H9 (cell line): ENCODE data around the gene STX2. TPM values are rescaled to one million over a fixed set of nuclear protein-coding genes. Genes with fewer than 3 reads are reported as not detected.

Experiments used
- DNase-seq: peaks from one replicate; pipeline ENCODE4 v3.0.0-alpha.2; 2017
- H2AFZ ChIP-seq: one replicate; pipeline ENCODE4 v1.6.1; 2013; ENCODE audit warnings: mild to moderate bottlenecking, low read length, control low read depth, moderate library complexity
- H2AK5ac ChIP-seq: 2 replicates; pipeline ENCODE4 v1.6.1; 2013; ENCODE audit warnings: low read length, control low read depth, mixed read lengths; ENCODE audit not compliant: insufficient read length
- H2BK120ac ChIP-seq: one replicate; pipeline ENCODE4 v1.6.1; 2013; ENCODE audit warnings: low read depth, mild to moderate bottlenecking, low read length, control low read depth, inconsistent platforms; ENCODE audit not compliant: poor library complexity, severe bottlenecking
- H2BK12ac ChIP-seq: 2 replicates; pipeline ENCODE4 v1.6.1; 2013; ENCODE audit warnings: low read length, control low read depth, mixed read lengths, low read depth; ENCODE audit not compliant: insufficient read length
- H2BK15ac ChIP-seq: 2 replicates; pipeline ENCODE4 v1.6.1; 2013; ENCODE audit warnings: low read depth, low read length, control low read depth
- H2BK20ac ChIP-seq: one replicate; pipeline ENCODE4 v1.6.1; 2013; ENCODE audit warnings: low read depth, mild to moderate bottlenecking, low read length, control low read depth, inconsistent platforms; ENCODE audit not compliant: poor library complexity, severe bottlenecking
- H2BK5ac ChIP-seq: 2 replicates; pipeline ENCODE4 v1.6.1; 2013; ENCODE audit warnings: low read length, control low read depth, mixed read lengths; ENCODE audit not compliant: insufficient read length
- H3K14ac ChIP-seq: 2 replicates; pipeline ENCODE4 v1.6.1; 2013; ENCODE audit warnings: low read length, control low read depth; ENCODE audit not compliant: insufficient read depth
- H3K18ac ChIP-seq: 2 replicates; pipeline ENCODE4 v1.6.1; 2013; ENCODE audit warnings: low read depth, mild to moderate bottlenecking, mixed read lengths, low read length, control low read depth; ENCODE audit not compliant: insufficient read length
- H3K23ac ChIP-seq: 2 replicates; pipeline ENCODE4 v1.6.1; 2013; ENCODE audit warnings: low read length, control low read depth, mixed read lengths, low read depth; ENCODE audit not compliant: insufficient read length
- H3K23me2 ChIP-seq: 2 replicates; pipeline ENCODE4 v1.6.1; 2013; ENCODE audit warnings: low read depth, mild to moderate bottlenecking, mixed read lengths, low read length, control low read depth; ENCODE audit not compliant: insufficient read length, poor library complexity, severe bottlenecking
- H3K27ac ChIP-seq: 2 replicates; pipeline ENCODE4 v1.5.1; 2013; ENCODE audit warnings: low read length, control low read depth, mixed read lengths, low read depth; ENCODE audit not compliant: insufficient read length
- H3K27me3 ChIP-seq: 2 replicates; pipeline ENCODE4 v1.6.1; 2013; ENCODE audit warnings: low read length, control low read depth, inconsistent platforms; ENCODE audit not compliant: insufficient read depth
- H3K4ac ChIP-seq: 2 replicates; pipeline ENCODE4 v1.6.1; 2013; ENCODE audit warnings: low read depth, mild to moderate bottlenecking, control low read depth, inconsistent platforms, low read length, moderate library complexity
- H3K4me1 ChIP-seq: 2 replicates; pipeline ENCODE4 v1.6.1; 2013; ENCODE audit warnings: low read length, control low read depth, inconsistent platforms; ENCODE audit not compliant: insufficient read depth
- H3K4me2 ChIP-seq: 2 replicates; pipeline ENCODE4 v1.6.1; 2013; ENCODE audit warnings: low read length, control low read depth, mixed read lengths; ENCODE audit not compliant: insufficient read length, insufficient read depth
- H3K56ac ChIP-seq: 2 replicates; pipeline ENCODE4 v1.6.1; 2013; ENCODE audit warnings: low read depth, mild to moderate bottlenecking, mixed read lengths, low read length, control low read depth; ENCODE audit not compliant: insufficient read length
- H3K79me1 ChIP-seq: 2 replicates; pipeline ENCODE4 v1.6.1; 2013; ENCODE audit warnings: low read depth, mild to moderate bottlenecking, moderate library complexity, low read length, control low read depth, inconsistent platforms; ENCODE audit not compliant: insufficient read depth, poor library complexity, severe bottlenecking
- H3K79me2 ChIP-seq: 2 replicates; pipeline ENCODE4 v1.6.1; 2013; ENCODE audit warnings: low read length, control low read depth, inconsistent platforms; ENCODE audit not compliant: insufficient read depth
- H3K9ac ChIP-seq: 2 replicates; pipeline ENCODE4 v1.6.1; 2013; ENCODE audit warnings: low read length, control low read depth, mixed read lengths; ENCODE audit not compliant: insufficient read length; ENCODE audit errors: extremely low read depth
- H3K9me3 ChIP-seq: one replicate; pipeline ENCODE4 v1.6.1; 2013; ENCODE audit warnings: low read depth, low read length, inconsistent platforms; ENCODE audit not compliant: control insufficient read depth
- H3T11ph ChIP-seq: one replicate; pipeline ENCODE4 v1.6.1; 2013; ENCODE audit warnings: mild to moderate bottlenecking, low read length, control low read depth, inconsistent platforms
- H4K20me1 ChIP-seq: one replicate; pipeline ENCODE4 v1.6.1; 2013; ENCODE audit not compliant: control insufficient read depth, insufficient read length, insufficient read depth
- H4K5ac ChIP-seq: 2 replicates; pipeline ENCODE4 v1.6.1; 2013; ENCODE audit warnings: low read depth, mild to moderate bottlenecking, mixed read lengths, low read length, control low read depth; ENCODE audit not compliant: insufficient read length
- H4K8ac ChIP-seq: replicated peaks from 2 replicates; pipeline ENCODE4 v1.6.1; 2013; ENCODE audit warnings: low read length, control low read depth, mixed read lengths, low read depth; ENCODE audit not compliant: insufficient read length
- H4K91ac ChIP-seq: 2 replicates; pipeline ENCODE4 v1.6.1; 2013; ENCODE audit warnings: low read depth, mild to moderate bottlenecking, moderate library complexity, mixed read lengths, low read length, control low read depth; ENCODE audit not compliant: insufficient read length
- H3K27ac Mint-ChIP-seq, 3 experiments: 2 replicates in 2 of 3; 3 replicates in 1 of 3; pipeline ENCODE4 v1.8.0; 2020 to 2021; ENCODE audit warnings: mixed read lengths in 3 of 3, mild to moderate bottlenecking in 1 of 3, moderate library complexity in 1 of 3
- H3K27me3 Mint-ChIP-seq: 2 replicates; pipeline ENCODE4 v1.8.0; 2021; ENCODE audit warnings: low read depth, mild to moderate bottlenecking, moderate library complexity, mixed read lengths
- H3K36me3 Mint-ChIP-seq, 3 experiments: 2 replicates in 2 of 3; 3 replicates in 1 of 3; pipeline ENCODE4 v1.8.0; 2020 to 2021; ENCODE audit warnings: low read depth in 3 of 3, mixed read lengths in 3 of 3; ENCODE audit not compliant: insufficient read depth in 1 of 3
- H3K4me1 Mint-ChIP-seq, 2 experiments: 2 replicates each; pipeline ENCODE4 v1.8.0; 2020; ENCODE audit warnings: mixed read lengths in 2 of 2
- H3K4me3 Mint-ChIP-seq, 2 experiments: 2 replicates in 1 of 2; 3 replicates in 1 of 2; pipeline ENCODE4 v1.8.0; 2020 to 2021; ENCODE audit warnings: mild to moderate bottlenecking in 2 of 2, mixed read lengths in 2 of 2, moderate library complexity in 1 of 2
- H3K9me3 Mint-ChIP-seq, 2 experiments: 2 replicates in 1 of 2; 3 replicates in 1 of 2; pipeline ENCODE4 v1.8.0; 2020; ENCODE audit warnings: mild to moderate bottlenecking in 2 of 2, mixed read lengths in 2 of 2, moderate library complexity in 1 of 2
- CTCF ChIP-seq: fragments of 200-600 bp; sonication (generic); conservative IDR thresholded peaks from 3 replicates; pipeline ENCODE4 v1.8.0; 2021; ENCODE audit warnings: antibody characterized with exemption, mild to moderate bottlenecking
- WGBS: extraction: QIAGEN DNeasy Blood & Tissue Kit; methylation state at CpG from one replicate; pipeline ENCODE4 v1.1.7; 2013; ENCODE audit warnings: missing lambda C conversion rate, low lambda C conversion rate, mixed read lengths; ENCODE audit not compliant: insufficient read length; ENCODE audit errors: extremely low coverage; 5-methylcytosine and 5-hydroxymethylcytosine counted together
- total RNA-seq: library from RNA; stranded (reverse); gene quantifications from 2 replicates; pipeline ENCODE4 v1.2.1, GENCODE V29; 2021

STX2 gene
- total RNA-seq, 1 experiment from 2014 or later, result 19.4 TPM

GRCh38 chr12:130766470-130766869, 72.6 kb downstream of the STX2 start:
- H3K9me3 Mint-ChIP-seq, result no peaks in the 10 kb centered on the region
- Histone ChIP-seq H3K27me3 (no peaks in the 10 kb centered on the region), H4K8ac (no peak overlapping the region), H3K27ac (no peak overlapping the region), H3K4ac (no peak overlapping the region), H2AK5ac (no peak overlapping the region), H3K79me2 (no peaks in the 10 kb centered on the region), H2BK5ac (no peak overlapping the region), H2BK120ac (no peak overlapping the region), H4K91ac (no peak overlapping the region), H3K9ac (no peak overlapping the region), H3K56ac (no peak overlapping the region), H2AFZ (no peak overlapping the region), H3K18ac (no peak overlapping the region), H3K9me3 (peaks cover 16% of the 10 kb centered on the region), H3K23ac (no peak overlapping the region), H4K5ac (no peak overlapping the region), H4K20me1 (no peaks in the 10 kb centered on the region), H3K79me1 (no peaks in the 10 kb centered on the region), H2BK20ac (no peak overlapping the region), H3K4me1 (no peaks in the 10 kb centered on the region), H2BK15ac (no peak overlapping the region), H2BK12ac (no peak overlapping the region), H3T11ph (no peak overlapping the region), H3K14ac (no peak overlapping the region), H3K4me2 (no peak overlapping the region), H3K23me2 (no peaks in the 10 kb centered on the region)
- TF ChIP-seq CTCF, result no peak
- H3K36me3 Mint-ChIP-seq, result no peaks in the 10 kb centered on the region; a peak in 1 of 7 replicates
- H3K27me3 Mint-ChIP-seq, result peaks cover 23% of the 10 kb centered on the region
- no peak for DNase-seq
- H3K4me1 Mint-ChIP-seq, result no peaks in the 10 kb centered on the region
- no peak overlapping the region for H3K4me3 Mint-ChIP-seq
- WGBS, result 100% methylated on average over 1 of the region's 2 CpGs
- no peak overlapping the region for H3K27ac Mint-ChIP-seq
